Measurements from ENCODE around the gene VWA5B1. TPM values are rescaled to one million over a fixed set of nuclear protein-coding genes. Genes with fewer than 3 reads are reported as not detected.

VWA5B1 gene
- total RNA-seq, 2 donors from 2014 or later = 0.44 TPM; not detected in 1

- Mint-ChIP-seq H3K9me3 (peaks cover 1% of the 10 kb centered on the region), H3K4me1 (peaks cover 1% of the 10 kb centered on the region), H3K4me3 (no peak overlapping the region), H3K27me3 (ENCODE audit: insufficient read depth) (peaks cover 16% of the 10 kb centered on the region), H3K36me3 (ENCODE audit: low read depth) (no peaks in the 10 kb centered on the region), H3K27ac (no peak overlapping the region)
- no peak for DNase-seq
- Histone ChIP-seq H3K36me3 (ENCODE audit: control insufficient read depth, insufficient read depth, low read length) (no peaks in the 10 kb centered on the region), H3K9ac (ENCODE audit: extremely low read depth, low read length, poor library complexity, severe bottlenecking) (no peak overlapping the region), H3K27me3 (ENCODE audit: control insufficient read depth, insufficient read depth, low read length, poor library complexity, severe bottlenecking) (no peaks in the 10 kb centered on the region), H3K4me3 (ENCODE audit: low read length) (no peak overlapping the region), H3K9me3 (ENCODE audit: control insufficient read depth, low read length) (no peaks in the 10 kb centered on the region), H3K4me1 (ENCODE audit: control insufficient read depth, insufficient read depth, low read length) (no peaks in the 10 kb centered on the region), H3K27ac (ENCODE audit: low read depth, low read length) (no peak overlapping the region)
- WGBS, 2 experiments (ENCODE audit: insufficient coverage in 1 of 2, insufficient read length in 1 of 2) = 84 to 91% methylated on average over 6 to 12 of the region's 12 CpGs
- TF ChIP-seq CTCF (conservative IDR thresholded peaks at IDR 0.05) = no peak
Observed at GRCh38 chr1:20349971-20350370, 59.3 kb downstream of the VWA5B1 start.

- Mint-ChIP-seq H3K4me3 (no peak overlapping the region), H3K4me1 (peaks cover 1% of the 10 kb centered on the region), H3K36me3 (ENCODE audit: low read depth) (no peaks in the 10 kb centered on the region), H3K9me3 (peaks cover 1% of the 10 kb centered on the region), H3K27me3 (ENCODE audit: insufficient read depth) (peaks cover 19% of the 10 kb centered on the region), H3K27ac (no peak overlapping the region)
- Histone ChIP-seq H3K4me1 (ENCODE audit: control insufficient read depth, insufficient read depth, low read length) (no peaks in the 10 kb centered on the region), H3K4me3 (ENCODE audit: low read length) (no peak overlapping the region), H3K36me3 (ENCODE audit: control insufficient read depth, insufficient read depth, low read length) (no peaks in the 10 kb centered on the region), H3K9ac (ENCODE audit: extremely low read depth, low read length, poor library complexity, severe bottlenecking) (no peak overlapping the region), H3K27ac (ENCODE audit: low read depth, low read length) (no peak overlapping the region), H3K9me3 (ENCODE audit: control insufficient read depth, low read length) (no peaks in the 10 kb centered on the region), H3K27me3 (ENCODE audit: control insufficient read depth, insufficient read depth, low read length, poor library complexity, severe bottlenecking) (no peaks in the 10 kb centered on the region)
- TF ChIP-seq CTCF (conservative IDR thresholded peaks at IDR 0.05) = no peak
- 92 to 94% methylated on average over 6 to 7 of the region's 7 CpGs for WGBS, 2 experiments (ENCODE audit: insufficient coverage in 1 of 2, insufficient read length in 1 of 2)
- DNase-seq = no peak
Observed at GRCh38 chr1:20350421-20350820, 59.7 kb downstream of the VWA5B1 start.

GRCh38 chr1:20351911-20352701 is 61.4 kb downstream of the VWA5B1 start:
- no peaks in the 10 kb centered on the region for H3K4me1 ChIP-seq (ENCODE audit: control insufficient read depth, insufficient read depth, low read length)
- H3K36me3 ChIP-seq (ENCODE audit: control insufficient read depth, insufficient read depth, low read length) = no peaks in the 10 kb centered on the region
- Mint-ChIP-seq H3K27ac (no peak overlapping the region), H3K36me3 (ENCODE audit: low read depth) (no peaks in the 10 kb centered on the region), H3K9me3 (no peaks in the 10 kb centered on the region), H3K4me3 (no peak overlapping the region), H3K4me1 (peaks cover 1% of the 10 kb centered on the region), H3K27me3 (ENCODE audit: insufficient read depth) (peaks cover 29% of the 10 kb centered on the region)
- no peak overlapping the region for H3K27ac ChIP-seq (ENCODE audit: low read depth, low read length)
- H3K9ac ChIP-seq (ENCODE audit: extremely low read depth, low read length, poor library complexity, severe bottlenecking) = no peak overlapping the region
- H3K4me3 ChIP-seq (ENCODE audit: low read length) = no peak overlapping the region
- WGBS, 2 experiments (ENCODE audit: insufficient coverage in 1 of 2, insufficient read length in 1 of 2) = 86 to 91% methylated on average over 7 to 9 of the region's 9 CpGs
- no peaks in the 10 kb centered on the region for H3K9me3 ChIP-seq (ENCODE audit: control insufficient read depth, low read length)
- no peaks in the 10 kb centered on the region for H3K27me3 ChIP-seq (ENCODE audit: control insufficient read depth, insufficient read depth, low read length, poor library complexity, severe bottlenecking)
- no peak for TF ChIP-seq CTCF (conservative IDR thresholded peaks at IDR 0.05)
- DNase-seq = no peak
